ENCODE results near the gene TPGS1.
"Not testable (repeated sequence)": the region's sequence is repeated elsewhere in the genome, so short reads cannot be mapped to it uniquely, and the experiment has no call there.

Gene TPGS1

GRCh38 chr19:475360-475759 lies 31.9 kb upstream of the TPGS1 start:
- H3K4me3 ChIP-seq (ENCODE audit: low read depth, low read length): no peak overlapping the region
- no peaks in the 10 kb centered on the region for H3K4me1 ChIP-seq
- H3K27me3 ChIP-seq: no peaks in the 10 kb centered on the region
- DNase-seq: no peak
- TF ChIP-seq, protein P1, sequence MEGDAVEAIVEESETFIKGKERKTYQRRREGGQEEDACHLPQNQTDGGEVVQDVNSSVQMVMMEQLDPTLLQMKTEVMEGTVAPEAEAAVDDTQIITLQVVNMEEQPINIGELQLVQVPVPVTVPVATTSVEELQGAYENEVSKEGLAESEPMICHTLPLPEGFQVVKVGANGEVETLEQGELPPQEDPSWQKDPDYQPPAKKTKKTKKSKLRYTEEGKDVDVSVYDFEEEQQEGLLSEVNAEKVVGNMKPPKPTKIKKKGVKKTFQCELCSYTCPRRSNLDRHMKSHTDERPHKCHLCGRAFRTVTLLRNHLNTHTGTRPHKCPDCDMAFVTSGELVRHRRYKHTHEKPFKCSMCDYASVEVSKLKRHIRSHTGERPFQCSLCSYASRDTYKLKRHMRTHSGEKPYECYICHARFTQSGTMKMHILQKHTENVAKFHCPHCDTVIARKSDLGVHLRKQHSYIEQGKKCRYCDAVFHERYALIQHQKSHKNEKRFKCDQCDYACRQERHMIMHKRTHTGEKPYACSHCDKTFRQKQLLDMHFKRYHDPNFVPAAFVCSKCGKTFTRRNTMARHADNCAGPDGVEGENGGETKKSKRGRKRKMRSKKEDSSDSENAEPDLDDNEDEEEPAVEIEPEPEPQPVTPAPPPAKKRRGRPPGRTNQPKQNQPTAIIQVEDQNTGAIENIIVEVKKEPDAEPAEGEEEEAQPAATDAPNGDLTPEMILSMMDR (IDR thresholded peaks at IDR 0.05; ENCODE audit: low read depth, low read length): no peak
- H3K9me3 ChIP-seq: no peaks in the 10 kb centered on the region
- no peaks in the 10 kb centered on the region for H3K36me3 ChIP-seq

DNA sequence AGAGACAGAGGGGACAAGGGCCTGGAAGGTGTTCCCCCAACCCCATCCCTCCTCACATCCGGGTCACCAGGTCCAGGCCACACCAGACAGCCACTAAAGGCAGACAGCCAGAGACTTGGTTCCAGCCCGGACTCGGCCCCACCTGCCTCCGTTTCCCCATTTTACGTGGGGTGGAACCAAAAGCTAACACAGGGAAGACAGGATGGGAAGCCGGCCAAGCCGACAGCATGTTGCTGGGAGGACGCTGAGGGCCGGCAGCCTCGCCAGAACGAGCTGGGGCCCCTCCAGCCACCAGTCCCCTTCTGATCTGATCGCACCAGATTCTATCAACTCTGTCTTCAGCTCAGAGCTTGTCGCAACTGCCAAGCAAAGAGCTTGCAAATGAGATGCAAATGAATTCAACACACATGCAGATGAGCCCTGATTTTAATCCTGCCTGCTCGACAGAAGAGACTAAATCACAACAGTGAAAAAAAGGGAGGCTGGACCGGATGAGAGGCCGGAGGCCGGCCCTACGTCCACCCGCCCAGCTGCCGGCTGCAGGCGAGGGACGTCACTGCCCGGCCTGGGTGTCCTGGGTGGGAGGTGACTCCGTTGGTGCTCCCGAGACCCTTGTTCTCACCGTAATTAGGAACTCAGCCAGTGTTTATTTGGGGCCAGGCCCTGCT lies 28.9 kb upstream of the TPGS1 start:
- no peak overlapping the region for H3K4me3 ChIP-seq (ENCODE audit: low read depth, low read length)
- H3K27me3 ChIP-seq: no peaks in the 10 kb centered on the region
- H3K36me3 ChIP-seq: no peaks in the 10 kb centered on the region
- TF ChIP-seq, protein P1 (IDR thresholded peaks at IDR 0.05; ENCODE audit: low read depth, low read length): no peak
- no peaks in the 10 kb centered on the region for H3K9me3 ChIP-seq
- H3K4me1 ChIP-seq: no peaks in the 10 kb centered on the region
- no peak for DNase-seq

GRCh38 chr19:478976-479375 lies 28.3 kb upstream of the TPGS1 start:
- H3K27me3 ChIP-seq: no peaks in the 10 kb centered on the region
- no peak overlapping the region for H3K4me3 ChIP-seq (ENCODE audit: low read depth, low read length)
- H3K9me3 ChIP-seq: no peaks in the 10 kb centered on the region
- no peaks in the 10 kb centered on the region for H3K4me1 ChIP-seq
- no peaks in the 10 kb centered on the region for H3K36me3 ChIP-seq
- TF ChIP-seq, protein P1 (IDR thresholded peaks at IDR 0.05; ENCODE audit: low read depth, low read length): no peak
- no peak for DNase-seq

DNA sequence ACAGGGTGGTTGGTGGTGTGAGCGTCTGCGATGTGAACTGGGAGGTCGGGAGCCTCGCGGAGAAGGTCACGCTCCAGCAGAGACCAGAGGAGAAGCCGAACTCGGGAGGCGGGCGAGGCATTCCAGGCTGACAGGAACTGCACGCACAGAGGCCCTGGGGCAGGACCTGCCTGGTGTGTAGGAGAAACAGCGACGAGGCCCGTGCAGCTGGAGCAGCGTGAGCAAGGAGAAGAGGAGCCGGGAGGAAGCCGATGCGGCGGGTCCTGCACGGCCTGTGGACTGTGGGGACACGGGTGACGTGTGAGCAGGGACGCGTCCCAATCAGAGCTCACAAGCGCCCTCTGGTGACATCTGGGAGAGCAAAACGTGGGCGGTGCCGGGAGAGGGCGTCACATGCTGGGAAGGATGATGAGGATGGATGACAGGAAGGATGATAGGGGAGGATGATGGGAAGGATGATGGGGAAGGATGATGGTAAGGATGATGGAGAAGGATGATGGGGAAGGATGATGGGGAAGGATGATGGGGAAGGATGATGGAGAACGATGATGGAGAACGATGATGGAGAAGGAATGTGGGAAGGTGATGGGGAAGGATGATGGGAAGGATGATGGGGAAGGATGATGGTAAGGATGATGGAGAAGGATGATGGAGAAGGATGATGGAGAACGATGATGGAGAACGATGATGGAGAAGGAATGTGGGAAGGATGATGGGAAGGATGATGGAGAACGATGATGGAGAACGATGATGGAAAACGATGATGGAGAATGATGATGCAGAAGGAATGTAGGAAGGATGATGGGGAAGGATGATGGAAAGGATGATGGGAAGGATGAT lies 27.1 kb upstream of the TPGS1 start:
- Histone ChIP-seq H3K36me3 (no peaks in the 10 kb centered on the region), H3K9me3 (no peaks in the 10 kb centered on the region), H3K27me3 (no peaks in the 10 kb centered on the region; the same call in 1 of the 2 replicates), H3K4me1 (no peaks in the 10 kb centered on the region), H3K4me3 (ENCODE audit: low read depth, low read length) (no peak overlapping the region)
- TF ChIP-seq, protein P1 (IDR thresholded peaks at IDR 0.05; ENCODE audit: low read depth, low read length): peak; percentile 53
- peak; percentile 70 for DNase-seq

GRCh38 chr19:481100-481499 lies 26.2 kb upstream of the TPGS1 start:
- not testable (repeated sequence) for H3K36me3 ChIP-seq; H3K27me3 ChIP-seq; H3K4me3 ChIP-seq (ENCODE audit: low read depth, low read length); H3K9me3 ChIP-seq; H3K4me1 ChIP-seq; DNase-seq

DNA sequence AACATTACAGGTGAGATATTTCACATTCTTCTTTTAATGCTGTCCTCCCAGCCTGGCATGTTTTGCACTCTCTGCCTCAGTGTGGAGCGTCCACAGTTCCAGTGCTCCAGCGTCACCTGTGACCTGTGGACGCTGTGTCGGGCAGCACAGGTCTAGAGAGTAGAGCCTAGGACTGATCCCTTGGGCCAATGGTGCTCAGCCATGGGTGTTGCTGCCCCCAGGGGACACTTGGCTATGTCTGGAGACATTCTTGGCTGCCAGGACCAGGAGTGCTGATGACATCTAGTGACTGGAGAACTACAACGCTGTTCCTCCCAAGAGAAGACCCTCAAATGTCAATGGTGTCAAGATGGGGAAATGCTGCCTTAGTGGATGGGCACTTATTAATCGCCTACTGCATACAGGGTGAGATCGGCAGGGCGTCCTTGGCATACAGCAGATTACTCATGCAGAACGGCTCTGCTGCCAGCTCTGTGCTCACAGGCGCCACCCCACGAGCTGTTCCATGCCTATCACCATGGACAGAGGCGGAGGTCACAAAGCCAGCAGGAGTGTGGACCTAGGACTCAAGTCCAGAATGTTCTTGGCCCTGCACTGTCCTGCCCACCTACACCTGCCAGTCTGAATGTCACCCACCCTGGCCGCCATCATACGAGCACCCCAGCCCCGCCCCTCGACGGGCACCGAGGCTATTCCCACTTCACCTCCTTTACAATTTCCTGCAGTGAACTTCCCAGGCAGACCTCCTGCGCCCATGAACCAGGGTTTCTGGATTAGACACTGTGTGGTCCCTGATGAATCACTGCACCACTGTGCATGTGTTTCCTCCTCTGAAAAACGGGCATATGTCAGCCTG lies 24.9 kb upstream of the TPGS1 start:
- Histone ChIP-seq H3K4me1 (no peaks in the 10 kb centered on the region), H3K36me3 (no peaks in the 10 kb centered on the region), H3K27me3 (peaks cover 11% of the 10 kb centered on the region), H3K9me3 (no peaks in the 10 kb centered on the region), H3K4me3 (ENCODE audit: low read depth, low read length) (no peak overlapping the region)
- DNase-seq: no peak
- TF ChIP-seq, protein P1 (IDR thresholded peaks at IDR 0.05; ENCODE audit: low read depth, low read length): no peak
